BLaER1 (cell line): Measurements from ENCODE around the gene UBAP2.
"Not testable (repeated sequence)": the region's sequence is repeated elsewhere in the genome, so short reads cannot be mapped to it uniquely, and the experiment has no call there.

ENCODE experiments used
- H3K27ac ChIP-seq: shearing (Covaris generic); formaldehyde crosslinking; 2 replicates; pipeline ENCODE4 v1.8.1; 2022
- H3K27me3 ChIP-seq: shearing (Covaris generic); formaldehyde crosslinking; 2 replicates; pipeline ENCODE4 v1.8.1; 2022
- H3K36me3 ChIP-seq: shearing (Covaris generic); formaldehyde crosslinking; 2 replicates; pipeline ENCODE4 v1.8.1; 2022
- H3K4me1 ChIP-seq: shearing (Covaris generic); formaldehyde crosslinking; 2 replicates; pipeline ENCODE4 v1.8.1; 2022
- H3K4me2 ChIP-seq: shearing (Covaris generic); formaldehyde crosslinking; 2 replicates; pipeline ENCODE4 v1.8.1; 2022
- H3K4me3 ChIP-seq: shearing (Covaris generic); formaldehyde crosslinking; 2 replicates; pipeline ENCODE4 v1.8.1; 2022
- H3K9ac ChIP-seq: shearing (Covaris generic); formaldehyde crosslinking; 2 replicates; pipeline ENCODE4 v1.8.1; 2022
- H3K9me3 ChIP-seq: shearing (Covaris generic); formaldehyde crosslinking; 2 replicates; pipeline ENCODE4 v1.8.1; 2022
- H4K20me1 ChIP-seq: shearing (Covaris generic); formaldehyde crosslinking; 2 replicates; pipeline ENCODE4 v1.8.1; 2022
- Cebpa-rat ChIP-seq: shearing (Covaris generic); IDR thresholded peaks from 2 replicates; pipeline ENCODE4 v1.8.1; 2022

Gene UBAP2

GRCh38 chr9:34034698-34035065 is 14.0 kb downstream of the UBAP2 start:
- Histone ChIP-seq H3K27ac (no peak overlapping the region), H3K9ac (no peak overlapping the region), H3K4me3 (no peak overlapping the region), H3K36me3 (peaks cover 79% of the 10 kb centered on the region), H3K27me3 (no peaks in the 10 kb centered on the region), H3K9me3 (peaks cover 18% of the 10 kb centered on the region), H3K4me2 (no peak overlapping the region), H4K20me1 (peaks cover 87% of the 10 kb centered on the region), H3K4me1 (no peaks in the 10 kb centered on the region)
- TF ChIP-seq Cebpa-rat, result no peak

GRCh38 chr9:34032631-34033030 is 16.1 kb downstream of the UBAP2 start:
- Histone ChIP-seq H3K27ac (no peak overlapping the region), H3K9me3 (no peaks in the 10 kb centered on the region), H3K4me3 (no peak overlapping the region), H3K36me3 (peaks cover 80% of the 10 kb centered on the region), H3K4me2 (no peak overlapping the region), H4K20me1 (peaks cover 100% of the 10 kb centered on the region), H3K27me3 (no peaks in the 10 kb centered on the region), H3K9ac (no peak overlapping the region), H3K4me1 (no peaks in the 10 kb centered on the region)
- no peak for TF ChIP-seq Cebpa-rat

DNA sequence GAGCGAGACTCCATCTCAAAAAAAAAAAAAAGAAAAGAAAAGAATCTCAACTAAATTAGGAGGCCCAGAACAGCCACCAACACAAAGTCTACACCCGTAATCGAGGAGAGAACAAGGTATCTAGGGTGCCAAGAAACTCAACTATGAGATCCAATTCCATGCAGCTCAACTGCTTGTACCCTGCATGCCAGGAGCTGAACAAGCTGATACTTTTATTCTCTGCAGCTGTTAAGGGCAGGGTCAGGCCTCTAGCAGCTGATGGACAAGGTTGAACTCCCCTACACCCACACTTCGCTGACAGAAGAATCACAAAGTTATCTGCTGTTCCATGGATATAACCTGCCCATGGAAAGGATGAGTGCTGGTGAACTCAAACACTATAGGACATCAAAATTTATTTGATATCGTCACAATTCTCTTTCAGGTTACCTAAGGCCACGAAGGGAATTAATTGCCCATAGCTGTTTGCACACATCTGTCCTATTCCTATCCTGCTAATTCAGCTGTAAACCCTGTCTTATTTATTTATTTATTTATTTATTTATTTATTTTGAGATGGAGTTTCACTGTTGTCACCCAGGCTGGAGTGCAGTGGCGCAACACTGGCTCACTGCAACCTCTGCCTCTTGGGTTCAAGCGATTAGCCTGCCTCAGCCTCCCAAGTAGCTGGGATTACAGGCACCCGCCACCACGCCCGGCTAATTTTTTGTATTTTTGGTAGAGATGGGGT is 20.7 kb downstream of the UBAP2 start:
- Histone ChIP-seq H3K9ac (no peak overlapping the region), H3K27ac (no peak overlapping the region), H3K36me3 (peaks cover 84% of the 10 kb centered on the region), H3K4me1 (no peaks in the 10 kb centered on the region), H4K20me1 (peaks cover 100% of the 10 kb centered on the region), H3K4me3 (no peak overlapping the region), H3K27me3 (no peaks in the 10 kb centered on the region), H3K9me3 (no peaks in the 10 kb centered on the region), H3K4me2 (no peak overlapping the region)
- no peak for TF ChIP-seq Cebpa-rat

GRCh38 chr9:34025811-34026210 is 22.9 kb downstream of the UBAP2 start:
- no peaks in the 10 kb centered on the region for H3K27me3 ChIP-seq
- no peak overlapping the region for H3K4me3 ChIP-seq
- H3K4me2 ChIP-seq, result no peak overlapping the region
- H3K4me1 ChIP-seq, result no peaks in the 10 kb centered on the region
- peaks cover 100% of the 10 kb centered on the region for H4K20me1 ChIP-seq
- no peak for TF ChIP-seq Cebpa-rat
- peaks cover 77% of the 10 kb centered on the region for H3K36me3 ChIP-seq
- no peak overlapping the region for H3K27ac ChIP-seq
- no peaks in the 10 kb centered on the region for H3K9me3 ChIP-seq
- no peak overlapping the region for H3K9ac ChIP-seq

DNA sequence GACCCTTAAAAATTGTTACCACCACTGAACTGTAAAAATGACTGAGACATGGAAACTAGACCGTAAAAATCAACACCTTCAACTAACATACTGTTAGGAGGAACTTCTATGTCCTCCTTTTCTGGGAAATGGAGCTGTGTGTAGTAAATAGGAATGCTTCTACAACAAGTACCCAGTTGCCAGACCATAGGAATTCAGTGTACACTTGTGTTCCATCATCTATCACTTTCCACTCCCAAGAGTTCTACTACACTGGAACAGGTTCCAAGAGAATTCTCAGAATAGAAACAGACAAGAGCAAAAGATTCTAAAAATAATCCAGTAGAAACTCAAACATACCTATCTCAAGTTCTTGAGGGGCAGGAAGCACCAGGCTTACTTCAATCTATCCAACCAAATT is 23.6 kb downstream of the UBAP2 start:
- no peaks in the 10 kb centered on the region for H3K27me3 ChIP-seq
- no peak overlapping the region for H3K9ac ChIP-seq
- no peak overlapping the region for H3K4me3 ChIP-seq
- peaks cover 100% of the 10 kb centered on the region for H4K20me1 ChIP-seq
- H3K9me3 ChIP-seq, result no peaks in the 10 kb centered on the region
- peaks cover 76% of the 10 kb centered on the region for H3K36me3 ChIP-seq
- TF ChIP-seq Cebpa-rat, result no peak
- no peak overlapping the region for H3K4me2 ChIP-seq
- no peak overlapping the region for H3K27ac ChIP-seq
- H3K4me1 ChIP-seq, result no peaks in the 10 kb centered on the region

DNA sequence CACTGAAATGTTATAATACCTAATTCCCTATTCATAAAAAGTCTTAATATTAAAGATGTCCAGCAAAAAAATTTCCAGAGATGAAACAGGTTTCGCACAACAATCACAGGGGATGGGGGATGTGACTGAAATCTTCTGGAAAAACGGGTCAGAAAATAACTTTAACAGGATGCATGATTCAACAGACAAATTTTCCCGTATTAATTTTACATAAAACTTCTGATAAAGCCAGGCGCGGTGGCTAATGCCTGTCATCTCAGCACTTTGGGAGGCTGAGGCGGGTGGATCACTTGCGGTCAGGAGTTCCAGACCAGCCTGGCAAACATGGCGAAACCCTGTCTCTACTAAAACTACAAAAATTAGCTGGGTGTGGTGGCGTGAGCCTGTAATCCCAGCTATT is 24.2 kb downstream of the UBAP2 start:
- not testable (repeated sequence) for H3K4me1 ChIP-seq, H3K4me2 ChIP-seq, H3K9ac ChIP-seq, H3K27ac ChIP-seq, H3K9me3 ChIP-seq, H3K27me3 ChIP-seq, H3K4me3 ChIP-seq
- Histone ChIP-seq H4K20me1 (peaks cover 100% of the 10 kb centered on the region), H3K36me3 (peaks cover 73% of the 10 kb centered on the region)

DNA sequence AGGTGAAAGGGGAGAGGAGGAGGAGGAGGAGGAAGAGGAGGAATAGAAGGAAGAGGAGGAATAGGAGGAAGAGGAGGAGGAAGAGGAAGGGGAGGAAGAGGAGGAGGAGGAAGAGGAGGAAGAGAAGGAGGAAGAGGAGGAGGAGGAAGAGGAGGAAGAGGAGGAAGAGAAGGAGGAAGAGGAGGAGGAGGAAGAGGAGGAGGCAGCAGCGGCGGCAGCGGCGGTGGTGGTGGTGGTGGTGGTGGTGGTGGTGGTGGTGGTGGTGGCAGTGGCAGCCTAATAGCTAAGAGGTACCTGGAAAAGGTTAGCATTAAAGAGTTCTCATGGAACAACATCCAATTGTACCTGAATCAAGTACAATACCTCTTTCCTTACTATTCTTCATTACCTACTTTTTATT is 32.5 kb downstream of the UBAP2 start:
- no peaks in the 10 kb centered on the region for H3K27me3 ChIP-seq
- no peak overlapping the region for H3K4me2 ChIP-seq
- no peak overlapping the region for H3K27ac ChIP-seq
- H3K9me3 ChIP-seq, result no peaks in the 10 kb centered on the region
- no peak overlapping the region for H3K4me3 ChIP-seq
- peaks cover 98% of the 10 kb centered on the region for H4K20me1 ChIP-seq
- H3K36me3 ChIP-seq, result peaks cover 76% of the 10 kb centered on the region
- no peak for TF ChIP-seq Cebpa-rat
- H3K9ac ChIP-seq, result no peak overlapping the region
- H3K4me1 ChIP-seq, result no peaks in the 10 kb centered on the region

- TF ChIP-seq Cebpa-rat, result no peak
- H4K20me1 ChIP-seq, result peaks cover 78% of the 10 kb centered on the region
- no peak overlapping the region for H3K9ac ChIP-seq
- no peak overlapping the region for H3K4me3 ChIP-seq
- H3K4me2 ChIP-seq, result no peak overlapping the region
- H3K27me3 ChIP-seq, result no peaks in the 10 kb centered on the region
- no peak overlapping the region for H3K27ac ChIP-seq
- H3K9me3 ChIP-seq, result no peaks in the 10 kb centered on the region
- H3K4me1 ChIP-seq, result no peaks in the 10 kb centered on the region
- peaks cover 85% of the 10 kb centered on the region for H3K36me3 ChIP-seq
Measured at GRCh38 chr9:34010979-34011378, 37.7 kb downstream of the UBAP2 start.

GRCh38 chr9:34001951-34002350 is 46.7 kb downstream of the UBAP2 start:
- no peak overlapping the region for H3K4me2 ChIP-seq
- H4K20me1 ChIP-seq, result peaks cover 35% of the 10 kb centered on the region
- TF ChIP-seq Cebpa-rat, result no peak
- no peak overlapping the region for H3K27ac ChIP-seq
- H3K9ac ChIP-seq, result no peak overlapping the region
- no peak overlapping the region for H3K4me3 ChIP-seq
- H3K27me3 ChIP-seq, result no peaks in the 10 kb centered on the region
- no peaks in the 10 kb centered on the region for H3K4me1 ChIP-seq
- H3K36me3 ChIP-seq, result peaks cover 93% of the 10 kb centered on the region
- no peaks in the 10 kb centered on the region for H3K9me3 ChIP-seq

- Histone ChIP-seq H3K4me2 (no peak overlapping the region), H3K9me3 (no peaks in the 10 kb centered on the region), H3K4me1 (no peaks in the 10 kb centered on the region), H3K36me3 (peaks cover 93% of the 10 kb centered on the region), H4K20me1 (peaks cover 34% of the 10 kb centered on the region; the same call in 1 of the 2 replicates), H3K27me3 (no peaks in the 10 kb centered on the region), H3K4me3 (no peak overlapping the region), H3K9ac (no peak overlapping the region), H3K27ac (no peak overlapping the region)
- TF ChIP-seq Cebpa-rat, result no peak
Measured at GRCh38 chr9:34001298-34001697, 47.4 kb downstream of the UBAP2 start.

GRCh38 chr9:33995449-33995848 is 53.2 kb downstream of the UBAP2 start:
- no peak overlapping the region for H3K4me3 ChIP-seq
- H3K9ac ChIP-seq, result no peak overlapping the region
- no peaks in the 10 kb centered on the region for H3K9me3 ChIP-seq
- no peak overlapping the region for H3K4me2 ChIP-seq
- H3K36me3 ChIP-seq, result peaks cover 81% of the 10 kb centered on the region
- no peak overlapping the region for H3K27ac ChIP-seq
- peaks cover 29% of the 10 kb centered on the region; the same call in 1 of the 2 replicates for H4K20me1 ChIP-seq
- H3K4me1 ChIP-seq, result no peaks in the 10 kb centered on the region
- TF ChIP-seq Cebpa-rat, result no peak
- H3K27me3 ChIP-seq, result no peaks in the 10 kb centered on the region
